K562 (cell line): ENCODE results near the gene POLDIP3. TPM values are rescaled to one million over a fixed set of nuclear protein-coding genes. Genes with fewer than 3 reads are reported as not detected.
A peak's percentile ranks its signal among the peaks of the same experiment; 100 is the strongest.
"Not testable (repeated sequence)": the region's sequence is repeated elsewhere in the genome, so short reads cannot be mapped to it uniquely, and the experiment has no call there.

Source experiments
- ATAC-seq: fragments of 200-7000 bp; cut with Tn5 transposase; 3 replicates; pipeline ENCODE4 v1.9.1; 2020; ENCODE audit warnings: moderate library complexity
- BruUV-seq: library from RNA; stranded (reverse); fragments of 400-500 nt; replicated peaks from 2 replicates; lab custom pipeline; 2021; lab: Mats Ljungman, UMichigan
- CTCF ChIA-PET: fragments of 300-600 bp; formaldehyde crosslinking; extraction: SDS; loops from one replicate; lab custom pipeline; 2021; ENCODE audit warnings: low intra/inter-chr PET ratio; lab: Yijun Ruan, JAX
- POLR2A ChIA-PET: fragments of 300-600, 350-650 bp; sonication (Branson Sonifier 250); formaldehyde crosslinking; extraction: SDS; loops from one replicate; lab custom pipeline; 2021; ENCODE audit warnings: antibody characterized with exemption, inconsistent platforms; lab: Yijun Ruan, JAX
- DNase-seq, 4 experiments: peaks; one replicate each; pipeline versions ENCODE4 v3.0.0 to v3.0.0-alpha.2; 2011 to 2018; ENCODE audit warnings: low spot score in 3 of 4, mixed read lengths in 3 of 4; ENCODE audit errors: extremely low read depth in 1 of 4
- FAIRE-seq: peaks from 2 replicates; lab custom pipeline; 2011; peaks lifted over from hg19 to GRCh38; lab: Jason Lieb, UNC
- H2AFZ ChIP-seq: 2 replicates; pipeline ENCODE4 v1.6.0; 2011; ENCODE audit warnings: low read depth, low read length, control low read depth, inconsistent platforms
- H3K27ac ChIP-seq: fragments of 200-600 bp; 3 replicates; pipeline ENCODE4 v1.8.0; 2011; ENCODE audit warnings: low read depth, mild to moderate bottlenecking, control low read depth, inconsistent platforms, low read length, moderate library complexity, mixed read lengths; ENCODE audit errors: extremely low read depth
- H3K27me3 ChIP-seq, 2 experiments: fragments of 300-600 bp in 1 of 2; 2 replicates in 1 of 2; 3 replicates in 1 of 2; pipeline versions ENCODE4 v1.6.0 to v1.8.0; 2011; ENCODE audit warnings: inconsistent platforms in 2 of 2, low read length in 2 of 2, mild to moderate bottlenecking in 1 of 2, mixed read lengths in 1 of 2, moderate library complexity in 1 of 2; ENCODE audit not compliant: control insufficient read depth in 2 of 2, insufficient read depth in 2 of 2
- H3K36me3 ChIP-seq: fragments of 300-600 bp; 3 replicates; pipeline ENCODE4 v1.8.0; 2011; ENCODE audit warnings: mild to moderate bottlenecking, low read length, inconsistent platforms; ENCODE audit not compliant: control insufficient read depth, insufficient read depth
- H3K4me1 ChIP-seq, 2 experiments: fragments of 200-600 bp in 1 of 2; replicated peaks in 1 of 2; 2 replicates in 1 of 2; 3 replicates in 1 of 2; pipeline versions ENCODE4 v1.5.1 to v1.8.0; 2011; ENCODE audit warnings: inconsistent platforms in 2 of 2, low read length in 2 of 2, mild to moderate bottlenecking in 1 of 2, mixed read lengths in 1 of 2, moderate library complexity in 1 of 2; ENCODE audit not compliant: control insufficient read depth in 2 of 2, insufficient read depth in 2 of 2
- H3K4me2 ChIP-seq: 2 replicates; pipeline ENCODE4 v1.6.1; 2011; ENCODE audit warnings: low read length, control low read depth, inconsistent platforms, mixed read lengths; ENCODE audit not compliant: insufficient read depth
- H3K4me3 ChIP-seq: fragments of 200-600 bp; sonication (generic), shearing (Covaris generic); 2 replicates; pipeline ENCODE4 v1.5.1; 2016; ENCODE audit warnings: control low read depth, inconsistent platforms
- H3K79me2 ChIP-seq: fragments of 200-600 bp; 3 replicates; pipeline ENCODE4 v1.8.0; 2011; ENCODE audit warnings: low read length, inconsistent platforms; ENCODE audit not compliant: control insufficient read depth, insufficient read depth
- H3K9ac ChIP-seq, 2 experiments: 2 replicates each; pipeline versions ENCODE4 v1.6.0 to v1.6.1; 2011; ENCODE audit warnings: low read depth in 2 of 2, low read length in 2 of 2, control low read depth in 1 of 2, inconsistent platforms in 1 of 2, mild to moderate bottlenecking in 1 of 2, mixed read lengths in 1 of 2; ENCODE audit not compliant: insufficient read depth in 1 of 2
- H3K9me1 ChIP-seq: one replicate; pipeline ENCODE4 v1.6.0; 2011; ENCODE audit warnings: inconsistent platforms, mild to moderate bottlenecking, low read length, moderate library complexity; ENCODE audit not compliant: control insufficient read depth, insufficient read depth
- H3K9me3 ChIP-seq: replicated peaks from 2 replicates; pipeline ENCODE4 v1.5.1; 2011; ENCODE audit warnings: low read depth, low read length, inconsistent platforms; ENCODE audit not compliant: control insufficient read depth, insufficient read depth
- H4K20me1 ChIP-seq: replicated peaks from 2 replicates; pipeline ENCODE4 v1.6.1; 2011; ENCODE audit warnings: low read length, inconsistent platforms, mixed read lengths; ENCODE audit not compliant: control insufficient read depth, insufficient read depth
- ATF3 ChIP-seq, 2 experiments: fragments of 450-650 bp in 1 of 2; sonication (generic) in 1 of 2; formaldehyde crosslinking in 1 of 2; IDR thresholded peaks in 1 of 2; conservative IDR thresholded peaks in 1 of 2; 2 replicates each; pipeline versions ENCODE4 v1.6.1 to v1.8.1; 2016 to 2023; ENCODE audit warnings: mild to moderate bottlenecking in 2 of 2, moderate library complexity in 2 of 2, inconsistent platforms in 1 of 2, missing genetic modification reagents in 1 of 2
- ATF7 ChIP-seq: fragments of 450-650 bp; IDR thresholded peaks from 2 replicates; pipeline ENCODE4 v1.7.1; 2014; ENCODE audit warnings: mild to moderate bottlenecking, moderate library complexity
- CXXC5 ChIP-seq: fragments of 250-450 bp; sonication (Bioruptor Pico); IDR thresholded peaks from 2 replicates; pipeline ENCODE4 v1.8.0; 2022; ENCODE audit warnings: inconsistent platforms, mild to moderate bottlenecking, moderate library complexity
- GABPA ChIP-seq: fragments of 200-800 bp; sonication (Bioruptor generic); conservative IDR thresholded peaks from 2 replicates; pipeline ENCODE4 v1.6.1; 2016; ENCODE audit warnings: low read depth, missing genetic modification characterization, missing compliant biosample characterization
- MNT ChIP-seq, 2 experiments: fragments of 450-650 bp; conservative IDR thresholded peaks; 2 replicates each; pipeline ENCODE4 v1.6.1; 2017; ENCODE audit warnings: mild to moderate bottlenecking in 2 of 2, moderate library complexity in 2 of 2
- NFIC ChIP-seq: fragments of 450-650 bp; IDR thresholded peaks from 2 replicates; pipeline ENCODE4 v1.6.1; 2017; ENCODE audit warnings: mild to moderate bottlenecking, inconsistent platforms
- NFRKB ChIP-seq: fragments of 450-650 bp; IDR thresholded peaks from 2 replicates; pipeline ENCODE4 v1.6.1; 2016; ENCODE audit warnings: low read depth
- NR2C1 ChIP-seq, 2 experiments: fragments of 450-650 bp; IDR thresholded peaks; 2 replicates each; pipeline ENCODE4 v1.6.1; 2017; ENCODE audit warnings: mild to moderate bottlenecking in 2 of 2, antibody characterized with exemption in 1 of 2, inconsistent platforms in 1 of 2, missing compliant biosample characterization in 1 of 2, missing genetic modification characterization in 1 of 2
- TFAP4 ChIP-seq: sonication (generic); formaldehyde crosslinking; IDR thresholded peaks from 2 replicates; pipeline ENCODE4 v1.8.0; 2022; ENCODE audit warnings: missing genetic modification reagents, mild to moderate bottlenecking, moderate library complexity, borderline replicate concordance
- ZNF592 ChIP-seq: fragments of 450-650 bp; IDR thresholded peaks from 2 replicates; pipeline ENCODE4 v1.6.1; 2017; ENCODE audit warnings: antibody characterized with exemption, mild to moderate bottlenecking
- WGBS: fragments of 100-300 bp; shearing (Covaris generic); methylation state at CpG from one replicate; pipeline ENCODE4 v1.1.6; 2016; ENCODE audit warnings: low coverage, mixed read lengths; ENCODE audit not compliant: insufficient coverage; ENCODE audit errors: missing lambda C conversion rate; 5-methylcytosine and 5-hydroxymethylcytosine counted together
- in situ Hi-C: fragments of 300-500 bp; cut with MboI; formaldehyde crosslinking; loops from 4 replicates; pipeline ENCODE4 v1.15.0; 2018; ENCODE audit warnings: inconsistent platforms, mixed read lengths
- intact Hi-C: fragments of 100-400 bp; cut with micrococcal nuclease; formaldehyde crosslinking; loops from 2 replicates; pipeline ENCODE4 v1.14.2; 2022
- polyA plus RNA-seq, 8 experiments: library from polyadenylated mRNA; depleted of rRNA in 4 of 8; stranded (reverse) in 5 of 8; unstranded in 3 of 8; fragments of >200 nt; fragmentation: Nextera tagmentation in 2 of 8; fragmentation: Illumina TruSeq in 1 of 8; extraction: Ambion mirVana in 2 of 8; extraction: Trizol in 1 of 8; gene quantifications; 2 replicates each; pipeline versions ENCODE4 v1.2.1 to v1.2.3, GENCODE V29; 2011 to 2014; ENCODE audit warnings: inconsistent platforms in 1 of 8, missing spikeins in 1 of 8
- total RNA-seq, 7 experiments: library from RNA; depleted of rRNA in 6 of 7; stranded (reverse); fragments of >200 nt in 6 of 7; fragmentation: Illumina TruSeq in 2 of 7; extraction: Trizol in 2 of 7; gene quantifications; 2 replicates each; pipeline versions ENCODE4 v1.2.1 to v1.2.3, GENCODE V29; 2011 to 2021; ENCODE audit warnings: low replicate concordance in 1 of 7

Gene POLDIP3
- total and polyA plus RNA-seq, 9 of the 15 experiments (the other 6 are each of a cell fraction or from before 2014, with no cell fraction given) = 14.3 to 53.0 (median 26.3) TPM

- Histone ChIP-seq H3K4me2 (peak overlapping the region; percentile 25; the same call in 1 of the 2 replicates), H3K4me1 (peaks cover 15 to 26% of the 10 kb centered on the region in 2 experiments; a peak in 4 of 5 replicates), H2AFZ (peak overlapping the region; percentile 66; the same call in 1 of the 2 replicates), H3K27ac (peak overlapping the region; percentile 66)
- CTCF ChIA-PET; H3K9me3 ChIP-seq; H3K9me1 ChIP-seq; H3K9ac ChIP-seq; intact Hi-C loops; H3K4me3 ChIP-seq; in situ Hi-C loops; H3K27me3 ChIP-seq; H4K20me1 ChIP-seq; H3K36me3 ChIP-seq; POLR2A ChIA-PET; H3K79me2 ChIP-seq; DNase-seq; TF ChIP-seq ATF3 (CRISPR knock-in tag; conservative IDR thresholded peaks at IDR 0.05); NR2C1 (IDR thresholded peaks at IDR 0.05): not testable (repeated sequence)
- peak; percentile 58 for FAIRE-seq
- TSS peak; percentile 70 for BruUV-seq
- ATAC-seq = peak; percentile 87
- WGBS = 25% methylated on average over 6 of the region's 14 CpGs
- TF ChIP-seq ATF7 = 0 out of 2 replicates have a peak, but pooled peaks have one; percentile 30
- peak; percentile 28; the same call in 1 of the 2 replicates for TF ChIP-seq ATF3 (IDR thresholded peaks at IDR 0.05)
- peak; percentile 47; the same call in 1 of the 2 replicates for TF ChIP-seq NFRKB
- peak; percentile 70; the same call in 1 of the 2 replicates for TF ChIP-seq ZNF592
- peak; percentile 57; the same call in 1 of the 2 replicates for TF ChIP-seq TFAP4
- TF ChIP-seq NR2C1 (tag; IDR thresholded peaks at IDR 0.05) = peak; percentile 42; the same call in 1 of the 2 replicates
- 0 out of 4 replicates have a peak, but pooled peaks of 1 of the 2 experiments have one; percentile 9 for TF ChIP-seq MNT (conservative IDR thresholded peaks at IDR 0.05)
- peak; percentile 52 for TF ChIP-seq NFIC
- TF ChIP-seq CXXC5 (CRISPR knock-in tag) = 0 out of 2 replicates have a peak, but pooled peaks have one; percentile 21
- 0 out of 2 replicates have a peak, but pooled peaks have one; percentile 16 for TF ChIP-seq GABPA (tag)
These were observed 77.4 kb downstream of the POLDIP3 start for GRCh38 chr22:42537199-42537831.
